Posterior vena cava (tissue), 2 donors: ENCODE data around the gene PRMT5. TPM values are rescaled to one million over a fixed set of nuclear protein-coding genes. Genes with fewer than 3 reads are reported as not detected.

Experiments
- total RNA-seq, 2 donors: library from RNA; stranded (reverse); fragmentation: NEBNext Ultra II Directional; extraction: Animal tissue kit (Norgen Biotek cat#: 25700); gene quantifications; one replicate each; pipeline ENCODE4 v1.2.1, GENCODE V29; 2021
- donor health status: DM: yes; HTN: yes; CAD: no.
- donor health status: DM: yes; HTN: yes; CAD: no.

PRMT5 gene
- total RNA-seq, 2 donors from 2014 or later = 44.9 to 45.9 TPM

Other genes starting within 250 kb of the PRMT5 start
- gene OXA1L, start 162.7 kb downstream of the PRMT5 start, total RNA-seq = 10 to 100 TPM; 49.7 to 53.7 TPM
- 10 to 100 TPM; 11.4 to 17.5 TPM for gene SLC7A7, start 113.9 kb downstream of the PRMT5 start, total RNA-seq
- gene MRPL52, start 99.5 kb downstream of the PRMT5 start, total RNA-seq = 10 to 100 TPM; 58.5 to 58.9 TPM
- gene MMP14, start 92.8 kb downstream of the PRMT5 start, total RNA-seq = 100 to 1,000 TPM; 229 to 234 TPM
- gene LRP10, start 57.6 kb downstream of the PRMT5 start, total RNA-seq = 100 to 1,000 TPM; 129 to 139 TPM
- under 1 TPM; 0.23 to 0.43 TPM for gene REM2, start 46.2 kb downstream of the PRMT5 start, total RNA-seq
- 10 to 100 TPM; 53.8 to 62.2 TPM for gene RBM23, start 10.2 kb downstream of the PRMT5 start, total RNA-seq
- gene HAUS4, start 27.7 kb upstream of the PRMT5 start, total RNA-seq = 10 to 100 TPM; 18.0 to 29.2 TPM
- gene AJUBA, start 53.2 kb upstream of the PRMT5 start, total RNA-seq = 1 to 10 TPM; 5.1 to 6.4 TPM
- gene C14orf93, start 80.8 kb upstream of the PRMT5 start, total RNA-seq = 1 to 10 TPM; 3.8 to 5.7 TPM
- gene PSMB5, start 105.5 kb upstream of the PRMT5 start, total RNA-seq = 10 to 100 TPM; 71.5 to 78.8 TPM
- gene PSMB11, start 112.8 kb upstream of the PRMT5 start, total RNA-seq = not detected
- 1 to 10 TPM; 1.8 to 2.9 TPM for gene CDH24, start 128.1 kb upstream of the PRMT5 start, total RNA-seq
- 100 to 1,000 TPM in 1 of 2 donors, 10 to 100 TPM in 1; 85.9 to 112 TPM for gene ACIN1, start 165.8 kb upstream of the PRMT5 start, total RNA-seq
- 10 to 100 TPM; 35.2 to 38.7 TPM for gene C14orf119, start 166.1 kb upstream of the PRMT5 start, total RNA-seq
- not detected for gene CIROP, start 175.6 kb upstream of the PRMT5 start, total RNA-seq
- gene CEBPE, start 189.9 kb upstream of the PRMT5 start, total RNA-seq = under 1 TPM in 1 of 2 donors, not detected in 1; 0.19 TPM